GM21723 (cell line): ENCODE data around the gene STAM.
A peak's percentile ranks its signal among the peaks of the same experiment; 100 is the strongest.
"Not testable (repeated sequence)": the region's sequence is repeated elsewhere in the genome, so short reads cannot be mapped to it uniquely, and the experiment has no call there.

Experiments
- ATAC-seq: cut with Tn5 transposase; IDR thresholded peaks from one replicate; pipeline ENCODE4 v1.9.1; 2021; ENCODE audit warnings: mild to moderate bottlenecking, moderate library complexity; ENCODE audit not compliant: unreplicated experiment

The STAM gene

GRCh38 chr10:17722317-17723014, 78.5 kb downstream of the STAM start:
- not testable (repeated sequence) for ATAC-seq

DNA sequence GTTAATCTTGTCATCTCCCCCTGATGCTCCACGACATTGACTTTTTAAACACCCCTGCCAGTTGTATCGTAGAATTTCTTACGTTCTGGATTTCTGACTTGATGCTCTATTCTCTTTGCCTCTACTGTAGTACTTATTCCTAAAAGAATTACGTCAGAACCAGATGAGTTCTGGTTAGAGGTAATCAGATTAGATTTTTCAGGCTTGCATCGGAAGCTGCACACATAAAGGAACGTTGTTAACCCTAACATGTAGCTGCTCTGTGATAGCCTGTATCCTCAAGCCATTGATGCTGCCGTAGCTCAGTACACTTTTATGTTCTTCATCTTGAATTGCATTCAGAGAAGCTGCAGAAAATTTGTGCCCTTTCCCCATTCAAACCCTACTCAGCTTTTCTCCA, 81.8 kb downstream of the STAM start:
- no peak for ATAC-seq

- ATAC-seq: no peak
Observed at GRCh38 chr10:17729630-17730029, 85.7 kb downstream of the STAM start.

DNA sequence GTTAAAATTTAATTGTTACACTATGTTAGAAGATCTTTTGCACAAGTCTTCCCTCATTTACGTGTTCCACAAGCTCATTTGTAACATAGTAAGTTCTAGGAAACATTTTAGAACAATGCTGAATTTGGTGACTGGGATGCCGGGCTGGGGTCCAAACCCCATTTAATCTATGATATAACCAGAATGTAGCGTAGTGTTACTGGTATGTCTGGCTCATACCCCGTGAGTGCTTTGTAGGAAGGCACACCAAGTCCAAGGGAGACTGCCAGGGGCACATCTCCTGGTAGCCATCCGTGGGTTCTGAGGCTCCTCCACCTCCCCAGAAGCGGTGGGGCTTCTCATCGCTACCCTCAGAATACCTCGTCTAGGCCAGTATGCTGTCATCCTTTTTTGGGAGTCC, 86.7 kb downstream of the STAM start:
- no peak for ATAC-seq

- ATAC-seq: no peak
Observed at GRCh38 chr10:17731331-17732020, 87.5 kb downstream of the STAM start.

GRCh38 chr10:17733620-17734019, 89.7 kb downstream of the STAM start:
- no peak for ATAC-seq

GRCh38 chr10:17734432-17735080, 90.6 kb downstream of the STAM start:
- no peak for ATAC-seq

GRCh38 chr10:17735166-17735941, 91.4 kb downstream of the STAM start:
- ATAC-seq: no peak

DNA sequence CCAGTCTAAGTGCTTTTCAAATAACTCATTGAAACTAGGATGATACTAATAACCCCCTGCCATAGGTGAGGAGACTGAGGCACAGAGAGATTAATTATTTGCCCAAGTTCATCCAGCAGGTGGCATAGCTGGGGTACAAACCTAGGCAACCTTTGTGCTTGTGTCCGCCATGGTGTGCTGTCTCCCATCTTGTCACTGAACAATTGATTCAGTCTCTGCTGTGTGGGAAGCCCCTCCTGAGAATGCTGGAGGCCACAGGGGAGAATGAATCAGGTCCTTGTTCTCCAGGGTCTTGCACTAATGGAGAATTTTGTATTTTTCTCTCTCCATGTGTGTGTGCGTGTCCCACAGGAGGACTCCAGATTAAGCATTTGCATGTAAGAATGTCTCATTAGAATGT, 92.3 kb downstream of the STAM start:
- ATAC-seq: no peak

- ATAC-seq: no peak
Observed at GRCh38 chr10:17737027-17737965, 93.3 kb downstream of the STAM start.

- no peak for ATAC-seq
Observed at GRCh38 chr10:17740668-17741067, 96.7 kb downstream of the STAM start.

- ATAC-seq: no peak
Observed at GRCh38 chr10:17742918-17743317, 99.0 kb downstream of the STAM start.

GRCh38 chr10:17743437-17743836, 99.5 kb downstream of the STAM start:
- ATAC-seq: no peak

- ATAC-seq: no peak
Observed at GRCh38 chr10:17744341-17744861, 100.5 kb downstream of the STAM start.

DNA sequence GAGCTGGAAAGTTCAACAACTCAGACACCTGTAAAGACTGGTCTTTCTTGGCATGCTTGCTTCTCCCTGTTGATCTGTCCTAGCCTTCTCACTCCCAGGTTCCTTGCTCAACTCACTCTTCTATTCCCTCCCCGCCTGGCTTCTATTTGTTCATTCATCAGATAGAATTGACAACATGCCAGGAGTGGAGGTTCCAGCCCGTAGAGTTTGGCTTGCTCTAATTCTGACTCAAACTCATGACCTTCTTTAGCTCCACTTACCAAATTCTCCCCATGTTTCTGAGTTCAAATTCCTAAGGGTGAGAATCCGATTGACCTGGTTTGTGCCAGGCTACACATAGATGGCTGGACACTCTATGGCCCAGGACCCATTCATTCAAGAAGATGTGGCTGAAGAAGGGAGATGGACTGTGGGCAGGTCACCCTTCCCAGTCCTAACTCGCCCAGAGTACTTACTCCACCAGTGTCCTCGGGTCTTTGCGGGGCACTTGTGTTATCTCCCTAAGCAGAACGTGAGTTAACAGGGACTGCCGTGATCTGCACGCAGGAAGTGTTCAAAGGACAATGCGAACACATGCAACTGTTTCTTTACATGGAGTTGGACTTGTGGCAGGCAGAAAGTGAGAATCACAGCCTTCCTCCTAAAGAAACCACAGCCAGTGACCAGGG, 104.1 kb downstream of the STAM start:
- ATAC-seq: no peak

GRCh38 chr10:17749890-17750289, 105.9 kb downstream of the STAM start:
- no peak for ATAC-seq

DNA sequence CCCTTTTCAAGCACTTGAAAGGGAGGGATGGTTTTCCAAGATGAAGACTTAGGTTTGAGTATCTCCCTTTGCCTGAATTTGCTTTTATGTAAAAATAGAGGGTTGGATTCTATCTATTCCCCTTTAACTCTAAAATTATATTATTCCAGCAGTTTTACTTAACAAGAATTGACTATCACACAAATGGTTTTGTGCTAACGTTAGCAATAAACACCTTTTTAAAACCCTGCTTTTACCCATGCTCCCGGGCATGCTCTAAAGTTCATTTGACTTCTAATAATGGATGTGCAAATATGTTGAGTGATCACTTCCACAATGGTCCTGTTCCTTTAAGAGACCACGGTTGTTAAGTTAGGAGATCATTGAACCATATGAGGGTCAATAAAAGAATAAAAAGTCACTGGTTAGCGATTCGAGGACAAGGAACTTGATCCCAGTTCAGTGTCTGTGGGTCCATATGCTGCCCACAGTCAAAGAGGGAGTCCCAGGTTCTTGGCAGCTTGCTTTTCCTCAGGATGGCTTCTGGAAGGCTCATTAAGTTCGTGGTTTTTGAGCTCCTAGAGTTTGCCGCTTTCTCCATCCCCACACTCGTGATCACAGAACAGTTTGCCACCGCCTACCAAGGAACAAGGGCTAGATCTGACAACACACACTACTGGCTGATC, 108.0 kb downstream of the STAM start, which contains the start of gene TMEM236:
Gene TMEM236 (plus strand): TSS at position 421 of the 665 bp plus-strand sequence. CDS start 95 bp downstream, at position 516.
- no peak for ATAC-seq

DNA sequence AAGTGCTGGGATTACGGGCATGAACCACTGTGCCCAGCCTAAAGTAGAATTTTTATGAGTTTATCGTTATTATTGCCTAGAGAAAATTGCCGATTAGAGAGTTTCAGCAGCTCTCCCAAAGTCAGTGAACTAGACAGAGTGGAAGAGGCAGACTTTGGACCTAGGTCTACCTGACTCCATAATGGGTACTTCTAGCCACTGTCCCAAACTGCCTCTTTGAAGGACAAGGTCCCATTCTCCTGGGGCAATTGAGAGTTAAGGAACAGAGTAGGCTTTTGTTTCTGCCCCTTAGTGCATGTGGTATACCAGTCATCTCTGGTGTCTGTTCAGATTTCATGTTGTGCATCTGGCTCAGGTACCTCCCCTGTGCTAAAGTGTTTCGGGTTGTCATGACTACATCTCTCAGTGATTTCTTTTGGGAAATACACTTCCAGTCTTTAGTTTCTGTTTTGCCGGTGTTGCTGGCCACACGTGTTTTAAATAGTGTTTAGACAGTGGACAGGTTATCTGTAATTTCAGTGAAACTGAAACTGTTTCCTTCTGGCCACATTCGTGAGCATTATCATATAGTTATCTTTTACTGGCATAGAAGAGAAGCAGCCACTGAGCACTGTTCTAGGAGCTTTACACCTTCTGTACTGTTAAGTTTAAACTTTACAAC, 112.7 kb downstream of the STAM start:
- peak; percentile 94 for ATAC-seq
